Aorta (tissue), 5 donors: ENCODE measurements around the gene UBE3C. TPM values are rescaled to one million over a fixed set of nuclear protein-coding genes. Genes with fewer than 3 reads are reported as not detected.
"Not testable (repeated sequence)": the region's sequence is repeated elsewhere in the genome, so short reads cannot be mapped to it uniquely, and the experiment has no call there.

ENCODE experiments used
- ATAC-seq: fragments of 200-7000 bp; cut with Tn5 transposase; one replicate; pipeline ENCODE4 v1.9.1; 2022; ENCODE audit warnings: moderate library complexity; ENCODE audit not compliant: low FRiP score
- DNase-seq, 2 donors: peaks; one replicate each; pipeline ENCODE4 v3.0.0-alpha.2; 2020
- H3K27ac ChIP-seq, 2 donors: one replicate each; pipeline ENCODE4 v1.5.1; 2013; ENCODE audit warnings: low read length in 2 of 2, mild to moderate bottlenecking in 2 of 2, moderate library complexity in 2 of 2, control low read depth in 1 of 2, inconsistent platforms in 1 of 2, low read depth in 1 of 2
- H3K27me3 ChIP-seq, 2 donors: one replicate each; pipeline ENCODE4 v1.6.1; 2013; ENCODE audit warnings: control low read depth in 1 of 2, low read length in 1 of 2, mild to moderate bottlenecking in 1 of 2, moderate library complexity in 1 of 2; ENCODE audit not compliant: insufficient read depth in 2 of 2, control insufficient read depth in 1 of 2
- H3K36me3 ChIP-seq, 2 donors: one replicate each; pipeline ENCODE4 v1.6.1; 2013; ENCODE audit warnings: control low read depth in 1 of 2, low read length in 1 of 2, mild to moderate bottlenecking in 1 of 2; ENCODE audit not compliant: insufficient read depth in 2 of 2, control insufficient read depth in 1 of 2
- H3K4me1 ChIP-seq, 2 donors: one replicate each; pipeline ENCODE4 v1.6.1; 2013; ENCODE audit warnings: low read length in 2 of 2, control low read depth in 1 of 2, mild to moderate bottlenecking in 1 of 2, moderate library complexity in 1 of 2; ENCODE audit not compliant: insufficient read depth in 2 of 2, control insufficient read depth in 1 of 2
- H3K4me3 ChIP-seq, 2 donors: one replicate each; pipeline ENCODE4 v1.5.1; 2013; ENCODE audit warnings: low read length in 2 of 2, control low read depth in 1 of 2, mild to moderate bottlenecking in 1 of 2
- H3K9me3 ChIP-seq: one replicate; pipeline ENCODE4 v1.6.1; 2013; ENCODE audit warnings: mild to moderate bottlenecking, low read length; ENCODE audit not compliant: control insufficient read depth
- WGBS, 2 donors: extraction: QIAGEN DNeasy Blood & Tissue Kit; methylation state at CpG; one replicate each; pipeline ENCODE4 v1.1.7; 2013; 5-methylcytosine and 5-hydroxymethylcytosine counted together
- intact Hi-C, 2 donors: fragments of 100-400 bp; cut with DNase I; formaldehyde crosslinking; loops; one replicate each; pipeline versions ENCODE4 v1.14.2 to v1.15.0; 2022
- long read RNA-seq, 2 donors: library from polyadenylated mRNA; unstranded; transcript quantifications; one replicate each; pipeline ENCODE4 v2.0.0, GENCODE V29; 2020 to 2021
- polyA plus RNA-seq, 2 donors: library from polyadenylated mRNA; stranded (reverse); fragments of 200-250 nt; gene quantifications; one replicate each; pipeline ENCODE4 v1.2.3, GENCODE V29; 2013
- total RNA-seq, 2 donors: library from RNA; stranded (reverse); fragmentation: NEBNext Ultra II Directional; extraction: Animal tissue kit (Norgen Biotek cat#: 25700); gene quantifications; one replicate each; pipeline ENCODE4 v1.2.1, GENCODE V29; 2021
- donor health status: healthy with polysubstance abuse.
- donor health status: Bipolar disorder and iron deficiency.
- donor health status: DM: no; HTN: no; CAD: no.
- donor health status: DM: no; HTN: no; CAD: no.
- donor health status: DM: yes; HTN: yes; CAD: no.

UBE3C gene
- total RNA-seq (10 to 100 TPM; 61.0 to 73.0 TPM), polyA plus RNA-seq (10 to 100 TPM; 15.8 to 19.4 TPM)
- long read RNA-seq, donor 1, partial matches to known transcripts, result 28 of 45 reads
- long read RNA-seq, donor 1, other reads (novel, unspliced or antisense), result 17 of 45 reads
- long read RNA-seq, donor 2, full-length matches to known transcripts, result 11 of 43 reads
- long read RNA-seq, donor 2, partial matches to known transcripts, result 6 of 43 reads
- long read RNA-seq, donor 2, other reads (novel, unspliced or antisense), result 26 of 43 reads

DNA sequence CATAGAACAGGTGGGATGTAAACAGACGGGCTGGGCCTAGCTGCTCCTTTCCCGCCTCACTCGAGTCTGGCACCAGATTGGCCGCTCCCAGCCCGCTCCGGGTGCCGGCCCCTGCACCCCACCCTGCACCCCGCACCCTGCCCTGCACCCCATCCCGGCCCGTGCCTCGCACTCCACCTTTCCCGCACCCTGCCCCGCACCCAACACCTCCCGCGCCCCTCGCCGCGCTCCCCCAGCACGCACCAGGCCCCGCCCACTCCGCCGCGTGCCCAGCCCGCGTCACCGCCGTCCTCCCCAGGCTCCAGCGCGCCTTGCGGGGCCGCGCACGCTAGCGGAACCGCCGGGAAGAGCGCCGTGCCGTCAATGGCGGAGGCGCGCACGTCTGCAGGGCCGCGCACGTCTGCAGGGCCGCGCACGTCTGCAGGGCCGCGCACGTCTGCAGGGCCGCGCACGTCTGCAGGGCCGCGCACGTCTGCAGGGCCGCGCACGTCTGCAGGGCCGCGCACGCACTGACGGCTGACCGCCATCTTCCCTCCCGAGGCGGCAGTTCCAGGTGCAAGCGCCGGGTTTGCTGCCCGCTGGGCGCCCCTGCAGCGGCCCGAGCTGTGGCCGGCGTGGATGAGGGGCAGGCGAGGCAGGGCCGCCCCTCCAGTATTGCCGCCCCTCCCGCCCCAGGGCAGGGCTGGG is at the start of gene UBE3C:
Gene UBE3C, plus strand, starts transcription at position 503 of the 687 bp plus-strand sequence. CDS start 347 bp downstream, outside the sequence.
- Histone ChIP-seq H3K9me3 (no peaks in the 10 kb centered on the region), H3K4me1 (no peaks in the 10 kb centered on the region), H3K36me3 (peaks cover 0 to 4% of the 10 kb centered on the region in 2 donors), H3K27me3 (no peaks in the 10 kb centered on the region), H3K4me3 (peak within 1 kb of the TSS; percentile 61 to 91), H3K27ac (peak within 1 kb of the TSS; percentile 1 to 69)
- peak; percentile 95 for ATAC-seq
- WGBS, 2 donors, result 1 to 2% methylated on average over 74 to 80 of the region's 80 CpGs
- intact Hi-C loops, result loop anchor here (2.0 to 10.0 kb wide), 3 partner anchors 134 to 246 kb away; partner anchors contain the start of genes NOM1 (in 2 of the 2) and LMBR1 (in 1 of the 2)
- peak; percentile 95 to 97 for DNase-seq

DNA sequence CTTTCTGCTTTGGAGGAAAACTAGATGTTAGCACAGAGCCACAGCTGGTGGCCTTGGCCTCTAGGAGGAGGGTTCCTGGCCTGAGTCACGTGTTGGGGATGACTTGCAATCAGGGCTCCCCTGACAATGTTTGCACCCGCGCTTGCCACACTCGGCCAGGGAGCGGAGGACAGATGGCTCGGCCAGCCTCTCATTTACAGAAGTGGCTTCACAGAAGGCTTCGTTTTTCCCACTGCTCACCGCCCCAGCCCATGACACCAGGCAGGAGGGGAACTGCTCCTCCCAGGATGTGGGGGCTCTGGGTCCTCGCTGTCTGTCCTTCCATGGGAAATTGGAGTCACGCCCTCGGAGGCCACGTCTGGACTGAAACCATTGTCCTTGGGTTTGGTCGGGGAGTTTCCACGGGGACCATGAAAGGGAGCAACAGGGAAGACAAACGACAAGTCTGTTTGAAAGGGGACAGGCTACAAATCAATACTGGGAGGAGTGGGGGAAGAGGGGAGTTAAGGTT is 49.6 kb upstream of the UBE3C start:
- Histone ChIP-seq H3K9me3 (peaks cover 8% of the 10 kb centered on the region), H3K27me3 (no peaks in the 10 kb centered on the region), H3K4me1 (no peaks in the 10 kb centered on the region), H3K4me3 (no peak overlapping the region), H3K27ac (no peak overlapping the region), H3K36me3 (no peaks in the 10 kb centered on the region)
- intact Hi-C loops, result no loop called here
- peak; percentile 48 for ATAC-seq
- WGBS, 2 donors, result 35 to 40% methylated on average over 15 of the region's 15 CpGs
- no peak for DNase-seq

DNA sequence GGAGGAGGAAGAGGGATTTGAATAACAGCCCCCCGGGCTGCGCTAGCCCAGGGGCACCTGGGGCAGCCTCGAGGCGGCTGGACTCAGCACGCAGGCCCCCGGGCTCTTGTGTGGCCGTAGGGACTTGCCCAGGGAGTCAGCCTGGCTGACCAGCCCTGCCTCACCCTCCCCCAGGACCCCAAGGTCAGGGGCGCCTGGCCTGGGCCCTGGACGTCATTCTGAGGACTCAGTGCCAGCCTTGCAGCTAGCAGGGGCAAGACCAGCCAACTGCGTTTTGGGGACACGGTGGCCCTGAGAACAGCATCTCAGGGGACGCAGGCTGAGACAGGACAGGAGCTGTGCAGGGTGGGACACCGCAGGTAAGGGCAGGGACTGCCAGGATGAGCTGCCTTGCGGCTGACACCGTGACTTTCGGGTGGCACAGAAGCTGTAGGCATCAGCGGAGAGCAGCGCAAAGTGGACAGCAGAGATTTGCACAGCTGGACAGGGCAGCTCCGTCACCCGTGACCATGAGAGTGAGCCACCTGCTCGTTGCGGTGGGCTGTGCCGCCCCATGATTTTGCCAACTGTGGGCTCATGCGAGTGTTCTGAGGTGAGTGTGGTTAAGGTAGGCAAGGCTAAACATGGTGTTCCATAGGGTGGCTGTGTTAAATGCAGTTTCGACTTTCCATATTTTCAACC is 48.1 kb upstream of the UBE3C start:
- WGBS, 2 donors, result 86 to 89% methylated on average over 25 of the region's 25 CpGs
- Histone ChIP-seq H3K27me3 (no peaks in the 10 kb centered on the region), H3K4me1 (no peaks in the 10 kb centered on the region), H3K27ac (no peak overlapping the region), H3K9me3 (peaks cover 2% of the 10 kb centered on the region), H3K36me3 (no peaks in the 10 kb centered on the region), H3K4me3 (no peak overlapping the region)
- DNase-seq (no peak), ATAC-seq (no peak)
- intact Hi-C loops, result no loop called here

DNA sequence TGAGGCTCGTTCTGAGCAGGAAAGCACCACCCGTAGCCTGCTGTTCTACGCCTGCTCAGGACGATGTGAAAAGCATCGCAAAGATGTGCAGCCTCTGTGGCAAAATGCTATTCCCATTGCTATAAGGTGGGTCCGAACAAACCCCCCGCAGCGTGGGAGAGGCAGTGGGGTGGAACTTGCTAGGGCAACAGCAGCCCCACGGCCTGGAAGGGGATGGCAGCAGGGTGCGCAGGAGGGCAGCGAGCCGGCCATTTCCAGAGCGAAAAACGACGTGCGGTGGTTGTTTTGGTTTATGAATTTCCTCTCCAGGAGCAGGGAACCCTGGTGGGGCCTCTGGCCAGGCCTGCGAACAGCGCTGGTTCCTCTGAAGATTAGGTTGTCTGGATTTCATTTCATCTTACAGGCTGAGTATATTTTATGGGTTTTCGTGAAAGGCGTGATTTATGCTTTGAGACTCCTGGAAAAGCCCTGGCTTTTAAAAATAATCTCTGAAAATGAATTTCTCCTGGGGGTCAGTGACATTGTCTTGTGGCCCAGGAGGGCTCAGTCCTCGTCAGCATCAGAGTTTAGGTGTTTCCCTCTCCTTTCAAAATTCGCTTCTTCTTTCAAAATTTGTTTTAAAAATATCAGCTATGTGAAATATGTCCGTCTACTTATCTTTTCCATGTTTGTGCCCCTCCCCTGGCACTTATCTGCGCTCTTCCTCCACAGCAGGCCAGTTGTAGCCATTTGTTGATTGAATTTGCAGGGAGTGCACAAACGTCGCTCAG is 42.3 kb upstream of the UBE3C start:
- Histone ChIP-seq H3K4me3 (no peak overlapping the region), H3K4me1 (no peaks in the 10 kb centered on the region), H3K9me3 (peaks cover 2% of the 10 kb centered on the region), H3K27me3 (no peaks in the 10 kb centered on the region), H3K27ac (no peak overlapping the region), H3K36me3 (no peaks in the 10 kb centered on the region)
- 33 to 40% methylated on average over 26 of the region's 26 CpGs for WGBS, 2 donors
- ATAC-seq, result no peak
- no peak for DNase-seq
- intact Hi-C loops, result no loop called here

DNA sequence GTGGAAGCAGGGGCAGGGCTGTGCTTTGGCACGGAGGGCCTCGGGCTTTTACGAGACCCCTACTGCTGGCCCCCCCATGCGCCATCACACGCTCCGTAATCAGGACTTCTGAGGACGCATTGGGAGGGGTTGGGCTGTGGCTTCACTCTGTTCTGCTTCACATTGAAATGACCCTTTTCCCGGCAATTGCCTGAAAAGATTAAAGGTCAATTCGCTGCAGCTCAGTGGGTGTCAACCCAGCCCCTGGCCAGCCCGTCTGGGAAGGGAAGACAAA is 41.7 kb upstream of the UBE3C start:
- no peak overlapping the region for H3K27ac ChIP-seq
- 12 to 17% methylated on average over 10 of the region's 10 CpGs for WGBS, 2 donors
- no peaks in the 10 kb centered on the region for H3K27me3 ChIP-seq
- intact Hi-C loops, result no loop called here
- no peak overlapping the region for H3K4me3 ChIP-seq
- H3K36me3 ChIP-seq, result no peaks in the 10 kb centered on the region
- ATAC-seq, result no peak
- H3K9me3 ChIP-seq, result peaks cover 2% of the 10 kb centered on the region
- no peaks in the 10 kb centered on the region for H3K4me1 ChIP-seq
- no peak for DNase-seq

DNA sequence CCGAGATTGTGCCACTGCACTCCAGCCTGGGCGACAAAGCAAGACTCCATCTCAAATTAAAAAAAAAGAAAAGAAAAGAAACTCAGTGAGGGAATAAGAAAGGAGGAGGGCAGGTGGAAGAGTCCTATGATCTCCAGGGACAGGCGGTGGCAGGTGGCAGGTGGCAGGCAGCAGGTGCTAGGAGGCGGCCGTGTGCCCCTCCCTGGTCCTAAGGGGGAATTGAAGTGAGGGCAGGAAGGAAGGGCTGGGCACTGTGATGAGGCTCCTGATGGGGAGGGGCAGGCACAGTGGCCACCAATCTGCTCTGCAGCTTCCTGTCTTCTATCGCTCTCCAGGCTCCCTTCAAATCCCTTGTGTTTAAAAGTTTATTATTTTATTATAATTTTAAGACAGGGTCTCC is 41.2 kb upstream of the UBE3C start:
- H3K27ac ChIP-seq, result no peak overlapping the region
- no peaks in the 10 kb centered on the region for H3K27me3 ChIP-seq
- no peak overlapping the region for H3K4me3 ChIP-seq
- peaks cover 2% of the 10 kb centered on the region for H3K9me3 ChIP-seq
- H3K4me1 ChIP-seq, result no peaks in the 10 kb centered on the region
- no peaks in the 10 kb centered on the region for H3K36me3 ChIP-seq
- DNase-seq (no peak), ATAC-seq (no peak)
- WGBS, 2 donors, result 58 to 64% methylated on average over 6 of the region's 6 CpGs
- intact Hi-C loops, result no loop called here

DNA sequence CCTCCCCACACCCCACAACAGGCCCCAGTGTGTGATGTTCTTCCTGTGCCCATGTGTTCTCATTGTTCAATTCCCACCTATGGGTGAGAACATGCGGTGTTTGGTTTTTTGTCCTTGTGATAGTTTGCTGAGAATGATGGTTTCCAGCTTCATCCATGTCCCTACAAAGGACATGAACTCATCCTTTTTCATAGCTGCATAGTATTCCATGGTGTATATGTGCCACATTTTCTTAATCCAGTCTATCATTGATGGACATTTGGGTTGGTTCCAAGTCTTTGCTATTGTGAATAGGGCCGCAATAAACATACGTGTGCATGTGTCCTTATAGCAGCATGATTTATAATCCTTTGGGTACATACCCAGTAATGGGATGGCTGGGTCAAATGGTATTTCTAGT is 38.7 kb upstream of the UBE3C start:
- DNase-seq, H3K27me3 ChIP-seq, H3K36me3 ChIP-seq, H3K4me1 ChIP-seq, ATAC-seq, H3K9me3 ChIP-seq, intact Hi-C loops, H3K4me3 ChIP-seq, H3K27ac ChIP-seq: not testable (repeated sequence)
- WGBS, 2 donors, result 91 to 97% methylated on average over 3 of the region's 3 CpGs

DNA sequence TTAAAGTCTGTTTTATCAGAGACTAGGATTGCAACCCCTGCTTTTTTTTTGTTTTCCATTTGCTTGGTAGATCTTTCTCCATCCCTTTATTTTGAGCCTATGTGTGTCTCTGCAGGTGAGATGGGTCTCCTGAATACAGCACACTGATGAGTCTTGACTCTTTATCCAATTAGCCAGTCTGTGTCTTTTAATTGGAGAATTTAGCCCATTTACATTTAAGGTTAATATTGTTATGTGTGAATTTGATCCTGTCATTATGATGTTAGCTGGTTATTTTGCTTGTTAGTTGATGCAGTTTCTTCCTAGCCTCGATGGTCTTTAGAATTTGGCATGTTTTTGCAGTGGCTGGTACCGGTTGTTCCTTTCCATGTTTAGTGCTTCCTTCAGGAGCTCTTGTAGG is 35.1 kb upstream of the UBE3C start:
- H3K4me1 ChIP-seq, H3K9me3 ChIP-seq, H3K27ac ChIP-seq, DNase-seq, intact Hi-C loops, H3K36me3 ChIP-seq, H3K4me3 ChIP-seq, H3K27me3 ChIP-seq, ATAC-seq: not testable (repeated sequence)
- WGBS, 2 donors, result 72 to 87% methylated on average over 2 of the region's 2 CpGs
